Trophoblast cell (in vitro differentiated cells and primary cell): Measurements from ENCODE around the gene GALNT1.

Experiments used
- DNase-seq, 2 donors: peaks; one replicate each; pipeline ENCODE4 v3.0.0-alpha.2; 2016
- H2AFZ ChIP-seq: 2 replicates; pipeline ENCODE4 v1.6.1; 2013; ENCODE audit warnings: low read length, moderate library complexity, mild to moderate bottlenecking; ENCODE audit not compliant: insufficient read depth, poor library complexity
- H2AK5ac ChIP-seq: 2 replicates; pipeline ENCODE4 v1.6.1; 2013; ENCODE audit warnings: mild to moderate bottlenecking, low read length
- H2BK120ac ChIP-seq: 2 replicates; pipeline ENCODE4 v1.6.1; 2013; ENCODE audit warnings: low read length, mild to moderate bottlenecking, moderate library complexity; ENCODE audit not compliant: insufficient read depth, poor library complexity
- H2BK12ac ChIP-seq: 2 replicates; pipeline ENCODE4 v1.6.1; 2013; ENCODE audit warnings: mild to moderate bottlenecking, low read length, moderate library complexity
- H2BK5ac ChIP-seq: 2 replicates; pipeline ENCODE4 v1.6.1; 2013; ENCODE audit warnings: low read length, low read depth, moderate library complexity, mild to moderate bottlenecking; ENCODE audit not compliant: poor library complexity
- H3K14ac ChIP-seq: 2 replicates; pipeline ENCODE4 v1.6.1; 2013; ENCODE audit warnings: mild to moderate bottlenecking, low read length
- H3K18ac ChIP-seq: 2 replicates; pipeline ENCODE4 v1.6.1; 2013; ENCODE audit warnings: mild to moderate bottlenecking, low read length
- H3K23ac ChIP-seq: 2 replicates; pipeline ENCODE4 v1.6.1; 2013; ENCODE audit warnings: low read length
- H3K27ac ChIP-seq: 2 replicates; pipeline ENCODE4 v1.5.1; 2013; ENCODE audit warnings: low read depth, mild to moderate bottlenecking, inconsistent platforms, low read length, moderate library complexity
- H3K27me3 ChIP-seq: 2 replicates; pipeline ENCODE4 v1.6.1; 2013; ENCODE audit warnings: inconsistent platforms, mild to moderate bottlenecking, low read length, moderate library complexity; ENCODE audit not compliant: insufficient read depth
- H3K36me3 ChIP-seq, 2 experiments: 1 replicate in 1 of 2; 2 replicates in 1 of 2; pipeline ENCODE4 v1.6.1; 2013; ENCODE audit warnings: low read length in 2 of 2, mild to moderate bottlenecking in 2 of 2, moderate library complexity in 1 of 2; ENCODE audit not compliant: insufficient read depth in 2 of 2, control insufficient read depth in 1 of 2
- H3K4ac ChIP-seq: 2 replicates; pipeline ENCODE4 v1.6.1; 2013; ENCODE audit warnings: low read depth, mild to moderate bottlenecking, low read length, moderate library complexity
- H3K4me1 ChIP-seq, 2 experiments: 1 replicate in 1 of 2; 2 replicates in 1 of 2; pipeline ENCODE4 v1.6.1; 2013; ENCODE audit warnings: low read length in 2 of 2, mild to moderate bottlenecking in 2 of 2, moderate library complexity in 1 of 2; ENCODE audit not compliant: insufficient read depth in 2 of 2, control insufficient read depth in 1 of 2
- H3K4me2 ChIP-seq: 2 replicates; pipeline ENCODE4 v1.6.1; 2013; ENCODE audit warnings: inconsistent platforms, mild to moderate bottlenecking, low read length, moderate library complexity
- H3K4me3 ChIP-seq: 2 replicates; pipeline ENCODE4 v1.5.1; 2013; ENCODE audit warnings: mild to moderate bottlenecking, low read depth, low read length, inconsistent platforms
- H3K79me1 ChIP-seq: one replicate; pipeline ENCODE4 v1.6.1; 2013; ENCODE audit warnings: low read length
- H3K79me2 ChIP-seq: 2 replicates; pipeline ENCODE4 v1.6.1; 2013; ENCODE audit warnings: low read length, mild to moderate bottlenecking; ENCODE audit not compliant: control insufficient read depth, insufficient read depth, poor library complexity
- H3K9ac ChIP-seq: 2 replicates; pipeline ENCODE4 v1.6.1; 2013; ENCODE audit warnings: mild to moderate bottlenecking, low read length
- H3K9me3 ChIP-seq: 2 replicates; pipeline ENCODE4 v1.6.1; 2013; ENCODE audit warnings: low read depth, mild to moderate bottlenecking, control low read depth, inconsistent platforms, low read length; ENCODE audit not compliant: insufficient read depth
- H4K12ac ChIP-seq: 2 replicates; pipeline ENCODE4 v1.6.1; 2013; ENCODE audit warnings: low read depth, mild to moderate bottlenecking, low read length, moderate library complexity
- H4K8ac ChIP-seq: 2 replicates; pipeline ENCODE4 v1.6.1; 2013; ENCODE audit warnings: low read depth, mild to moderate bottlenecking, low read length, moderate library complexity
- H4K91ac ChIP-seq: one replicate; pipeline ENCODE4 v1.6.1; 2013; ENCODE audit warnings: low read depth, mild to moderate bottlenecking, low read length, moderate library complexity
- WGBS: extraction: QIAGEN DNeasy Blood & Tissue Kit; methylation state at CpG from one replicate; pipeline ENCODE4 v1.1.7; 2013; ENCODE audit warnings: missing lambda C conversion rate; ENCODE audit not compliant: insufficient read length, insufficient coverage; ENCODE audit errors: extremely low coverage; 5-methylcytosine and 5-hydroxymethylcytosine counted together

Gene GALNT1

GRCh38 chr18:35710581-35710980, 129.0 kb downstream of the GALNT1 start:
- H3K4me1 ChIP-seq = no peaks in the 10 kb centered on the region
- H3K18ac ChIP-seq = no peak overlapping the region
- no peak overlapping the region for H2BK5ac ChIP-seq
- H2AFZ ChIP-seq = no peak overlapping the region
- no peak overlapping the region for H4K91ac ChIP-seq
- WGBS = no CpG with 5 or more reads among the region's 2 CpGs
- H3K4me3 ChIP-seq = no peak overlapping the region
- peaks cover 5 to 9% of the 10 kb centered on the region in 2 experiments for H3K36me3 ChIP-seq
- no peak overlapping the region for H3K4me2 ChIP-seq
- H3K79me2 ChIP-seq = no peaks in the 10 kb centered on the region
- H3K79me1 ChIP-seq = no peaks in the 10 kb centered on the region
- DNase-seq = no peak
- no peak overlapping the region for H2AK5ac ChIP-seq
- no peak overlapping the region for H3K23ac ChIP-seq
- no peak overlapping the region for H4K12ac ChIP-seq
- no peak overlapping the region for H4K8ac ChIP-seq
- H3K4ac ChIP-seq = no peak overlapping the region
- H3K27ac ChIP-seq = no peak overlapping the region
- H3K9ac ChIP-seq = no peak overlapping the region
- no peaks in the 10 kb centered on the region for H3K27me3 ChIP-seq
- H3K14ac ChIP-seq = no peak overlapping the region
- H2BK120ac ChIP-seq = no peak overlapping the region
- no peak overlapping the region for H2BK12ac ChIP-seq
- H3K9me3 ChIP-seq = no peaks in the 10 kb centered on the region

- Histone ChIP-seq H3K79me2 (no peaks in the 10 kb centered on the region), H3K14ac (no peak overlapping the region), H3K4me3 (no peak overlapping the region), H2AK5ac (no peak overlapping the region), H2BK5ac (no peak overlapping the region), H3K36me3 (peaks cover 5% of the 10 kb centered on the region in 2 experiments), H2AFZ (no peak overlapping the region), H3K27me3 (no peaks in the 10 kb centered on the region), H3K4me1 (no peaks in the 10 kb centered on the region), H4K91ac (no peak overlapping the region), H3K27ac (no peak overlapping the region), H3K79me1 (no peaks in the 10 kb centered on the region), H3K23ac (no peak overlapping the region), H3K4me2 (no peak overlapping the region), H3K4ac (no peak overlapping the region), H4K12ac (no peak overlapping the region), H4K8ac (no peak overlapping the region), H3K9ac (no peak overlapping the region), H3K9me3 (no peaks in the 10 kb centered on the region), H2BK120ac (no peak overlapping the region), H2BK12ac (no peak overlapping the region), H3K18ac (no peak overlapping the region)
- no peak for DNase-seq
- WGBS = no CpG with 5 or more reads among the region's 2 CpGs
Observed at GRCh38 chr18:35711227-35711626, 129.7 kb downstream of the GALNT1 start.

GRCh38 chr18:35713545-35713944, 132.0 kb downstream of the GALNT1 start:
- H2BK5ac ChIP-seq = no peak overlapping the region
- no peak overlapping the region for H2BK12ac ChIP-seq
- H3K36me3 ChIP-seq = peaks cover 3% of the 10 kb centered on the region in 2 experiments
- no peak overlapping the region for H4K8ac ChIP-seq
- no peaks in the 10 kb centered on the region for H3K79me1 ChIP-seq
- H3K27me3 ChIP-seq = no peaks in the 10 kb centered on the region
- no peak overlapping the region for H3K14ac ChIP-seq
- H3K18ac ChIP-seq = no peak overlapping the region
- no peak overlapping the region for H3K23ac ChIP-seq
- no peaks in the 10 kb centered on the region for H3K79me2 ChIP-seq
- H2BK120ac ChIP-seq = no peak overlapping the region
- no CpG with 5 or more reads among the region's 2 CpGs for WGBS
- no peak overlapping the region for H3K9ac ChIP-seq
- H4K12ac ChIP-seq = no peak overlapping the region
- no peak overlapping the region for H3K4me3 ChIP-seq
- no peak overlapping the region for H3K4me2 ChIP-seq
- no peaks in the 10 kb centered on the region for H3K9me3 ChIP-seq
- no peak overlapping the region for H2AFZ ChIP-seq
- no peak overlapping the region for H3K4ac ChIP-seq
- no peak overlapping the region for H4K91ac ChIP-seq
- no peak overlapping the region for H2AK5ac ChIP-seq
- no peaks in the 10 kb centered on the region for H3K4me1 ChIP-seq
- no peak overlapping the region for H3K27ac ChIP-seq
- peak; percentile 32 to 62 for DNase-seq

- H4K12ac ChIP-seq = no peak overlapping the region
- H3K79me1 ChIP-seq = no peaks in the 10 kb centered on the region
- no peak overlapping the region for H2AFZ ChIP-seq
- H4K8ac ChIP-seq = no peak overlapping the region
- no peak overlapping the region for H3K9ac ChIP-seq
- DNase-seq = no peak
- no peaks in the 10 kb centered on the region for H3K9me3 ChIP-seq
- no peak overlapping the region for H3K27ac ChIP-seq
- peaks cover 2 to 3% of the 10 kb centered on the region in 2 experiments for H3K36me3 ChIP-seq
- H3K23ac ChIP-seq = no peak overlapping the region
- H3K79me2 ChIP-seq = no peaks in the 10 kb centered on the region
- no peak overlapping the region for H2AK5ac ChIP-seq
- no peak overlapping the region for H2BK12ac ChIP-seq
- no peak overlapping the region for H4K91ac ChIP-seq
- H3K4me3 ChIP-seq = no peak overlapping the region
- no peak overlapping the region for H2BK120ac ChIP-seq
- no peaks in the 10 kb centered on the region for H3K4me1 ChIP-seq
- H3K4ac ChIP-seq = no peak overlapping the region
- no CpG with 5 or more reads among the region's 2 CpGs for WGBS
- no peaks in the 10 kb centered on the region for H3K27me3 ChIP-seq
- no peak overlapping the region for H3K14ac ChIP-seq
- no peak overlapping the region for H3K4me2 ChIP-seq
- no peak overlapping the region for H2BK5ac ChIP-seq
- no peak overlapping the region for H3K18ac ChIP-seq
Observed at GRCh38 chr18:35714539-35714938, 133.0 kb downstream of the GALNT1 start.
